Lung microvascular endothelial cell (primary cell): ENCODE results near the gene MUCL1. TPM values are rescaled to one million over a fixed set of nuclear protein-coding genes. Genes with fewer than 3 reads are reported as not detected.

ENCODE experiments used
- DNase-seq, 2 donors: peaks; one replicate each; pipeline versions ENCODE4 v3.0.0 to v3.0.0-alpha.2; 2010; ENCODE audit warnings: low read depth in 2 of 2
- total RNA-seq: library from RNA; depleted of rRNA; stranded (reverse); fragments of >200 nt; gene quantifications from 2 replicates; pipeline ENCODE4 v1.2.1, GENCODE V29; 2014

MUCL1 gene
- total RNA-seq, 1 donor from 2014 or later = not detected

DNA sequence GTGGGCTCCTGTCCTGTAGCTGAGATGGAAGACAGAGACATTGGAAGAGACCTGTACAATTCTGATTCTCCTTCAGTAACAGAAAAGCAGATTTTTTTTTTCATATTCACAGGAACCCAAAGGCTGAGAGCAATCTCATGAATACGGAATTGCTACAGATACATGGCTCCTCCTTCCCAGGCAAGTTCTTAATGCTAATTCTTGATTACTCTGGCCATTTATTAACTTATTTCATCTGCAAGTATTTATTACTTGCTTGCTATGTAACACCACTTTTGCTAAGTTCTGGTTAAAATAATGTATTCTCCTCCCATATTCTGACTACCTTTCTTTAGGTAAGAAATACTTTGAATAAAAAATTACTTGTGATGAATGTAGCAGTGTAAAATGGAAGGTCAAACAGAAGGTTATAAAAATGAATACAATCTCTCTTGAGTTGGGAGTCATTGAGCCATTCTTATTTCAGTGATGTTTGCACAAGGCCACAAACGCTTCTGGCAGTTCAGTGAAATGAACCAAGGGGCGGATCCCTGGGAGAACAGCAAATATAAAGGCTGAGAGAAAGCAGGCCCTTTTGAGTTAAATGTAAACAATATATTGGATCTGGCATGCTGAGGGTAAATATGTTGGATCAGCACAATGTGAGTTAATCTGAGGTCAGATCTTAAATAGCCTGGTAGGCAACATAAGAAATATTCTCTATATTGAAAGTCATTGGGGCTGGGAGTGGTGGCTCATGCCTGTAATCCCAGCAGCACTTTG is 37.6 kb downstream of the MUCL1 start:
- no peak for DNase-seq

Other genes starting within 250 kb of the MUCL1 start
- not detected in 2 replicates for gene LACRT, start 219.6 kb upstream of the MUCL1 start, total RNA-seq
- not detected in 2 replicates for gene DCD, start 206.2 kb upstream of the MUCL1 start, total RNA-seq
- gene TESPA1, start 130.2 kb downstream of the MUCL1 start, total RNA-seq = not detected in 2 replicates
- not detected in 2 replicates for gene NEUROD4, start 165.5 kb downstream of the MUCL1 start, total RNA-seq